ENCODE data around the gene LSM10. TPM values are rescaled to one million over a fixed set of nuclear protein-coding genes. Genes with fewer than 3 reads are reported as not detected.
A peak's percentile ranks its signal among the peaks of the same experiment; 100 is the strongest.

The LSM10 gene
- total RNA-seq, 2 experiments from 2014 or later, result 44.7 to 47.5 TPM

- Mint-ChIP-seq H3K36me3 (ENCODE audit: low read depth) (peaks cover 57% of the 10 kb centered on the region), H3K27me3 (ENCODE audit: low read depth) (no peaks in the 10 kb centered on the region), H3K9me3 (ENCODE audit: insufficient read depth) (no peaks in the 10 kb centered on the region), H3K4me3 (peak overlapping the region; percentile 15), H3K4me1 (ENCODE audit: low read depth) (peaks cover 23% of the 10 kb centered on the region), H3K27ac (peak overlapping the region; percentile 81)
- DNase-seq (peak; percentile 37), ATAC-seq (peak; percentile 73)
- ChIA-PET CTCF (interaction anchor here (0.9 to 9.6 kb wide), 7 partner anchors 8 to 163 kb away, joined by 3 to 82 read pairs (median 5); no protein-coding TSS in a partner anchor), POLR2A (interaction anchor here (1.2 to 3.6 kb wide), 3 partner anchors 16 to 36 kb away, joined by 4 to 16 read pairs (median 7); no protein-coding TSS in a partner anchor)
Measured at GRCh38 chr1:36350659-36351226, 47.0 kb downstream of the LSM10 start.

- ChIA-PET POLR2A (interaction anchor here (1.2 to 3.6 kb wide), 2 partner anchors 17 to 35 kb away, joined by 4 to 16 read pairs; no protein-coding TSS in a partner anchor), CTCF (interaction anchor here (3.3 to 9.6 kb wide), 2 partner anchors 7 to 18 kb away, joined by 18 to 82 read pairs; no protein-coding TSS in a partner anchor)
- no peak for ATAC-seq
- Mint-ChIP-seq H3K4me1 (ENCODE audit: low read depth) (peaks cover 23% of the 10 kb centered on the region), H3K27ac (peak overlapping the region; percentile 81), H3K4me3 (no peak overlapping the region), H3K27me3 (ENCODE audit: low read depth) (no peaks in the 10 kb centered on the region), H3K9me3 (ENCODE audit: insufficient read depth) (no peaks in the 10 kb centered on the region), H3K36me3 (ENCODE audit: low read depth) (peaks cover 52% of the 10 kb centered on the region)
- no peak for DNase-seq
Measured at GRCh38 chr1:36349839-36350238, 47.9 kb downstream of the LSM10 start.

DNA sequence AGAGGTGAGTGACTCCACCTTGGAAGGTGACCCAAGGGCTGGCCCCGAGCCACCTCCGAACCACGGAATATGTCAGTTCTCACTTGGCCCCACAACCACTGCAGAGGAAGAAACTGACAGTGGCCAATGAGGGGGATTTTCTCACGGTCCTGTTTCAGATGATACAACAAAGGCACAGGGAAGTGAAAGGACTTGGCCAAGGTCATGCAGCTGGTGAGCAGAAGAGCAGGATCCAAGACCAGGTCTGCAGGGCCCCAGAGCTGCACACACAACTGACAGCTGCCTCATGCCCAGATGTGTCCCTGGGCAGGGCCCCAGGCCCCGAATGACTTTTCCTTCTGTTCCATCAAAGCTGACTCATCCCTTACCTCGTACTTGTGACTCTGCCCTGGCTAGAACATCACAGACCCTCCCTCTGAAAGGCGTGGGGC is 48.5 kb downstream of the LSM10 start:
- Mint-ChIP-seq H3K4me3 (no peak overlapping the region), H3K36me3 (ENCODE audit: low read depth) (peaks cover 50% of the 10 kb centered on the region), H3K27me3 (ENCODE audit: low read depth) (no peaks in the 10 kb centered on the region), H3K27ac (no peak overlapping the region), H3K9me3 (ENCODE audit: insufficient read depth) (no peaks in the 10 kb centered on the region), H3K4me1 (ENCODE audit: low read depth) (peaks cover 23% of the 10 kb centered on the region)
- no peak for DNase-seq
- no peak for ATAC-seq
- CTCF ChIA-PET, result interaction anchor here (9.6 kb wide), 1 partner anchor 19 kb away, joined by 82 read pairs; no protein-coding TSS in a partner anchor
- POLR2A ChIA-PET, result no interaction called here

GRCh38 chr1:36346741-36347370 is 50.9 kb downstream of the LSM10 start:
- DNase-seq, result no peak
- Mint-ChIP-seq H3K4me3 (no peak overlapping the region), H3K27ac (peak overlapping the region; percentile 2), H3K4me1 (ENCODE audit: low read depth) (peaks cover 17% of the 10 kb centered on the region), H3K36me3 (ENCODE audit: low read depth) (peaks cover 38% of the 10 kb centered on the region), H3K27me3 (ENCODE audit: low read depth) (no peaks in the 10 kb centered on the region), H3K9me3 (ENCODE audit: insufficient read depth) (no peaks in the 10 kb centered on the region)
- ChIA-PET POLR2A (no interaction called here), CTCF (interaction anchor here (1.7 kb wide), 1 partner anchor 20 kb away, joined by 5 read pairs; no protein-coding TSS in a partner anchor)
- no peak for ATAC-seq

- Mint-ChIP-seq H3K36me3 (ENCODE audit: low read depth) (peaks cover 35% of the 10 kb centered on the region), H3K27ac (peak overlapping the region; percentile 37), H3K9me3 (ENCODE audit: insufficient read depth) (no peaks in the 10 kb centered on the region), H3K4me1 (ENCODE audit: low read depth) (peaks cover 4% of the 10 kb centered on the region), H3K27me3 (ENCODE audit: low read depth) (no peaks in the 10 kb centered on the region), H3K4me3 (no peak overlapping the region)
- ChIA-PET POLR2A (interaction anchor here (0.9 kb wide), 1 partner anchor 11 kb away, joined by 3 read pairs; no protein-coding TSS in a partner anchor), CTCF (interaction anchor here (1.2 kb wide), 2 partner anchors 22 to 77 kb away, joined by 3 to 7 read pairs; no protein-coding TSS in a partner anchor)
- ATAC-seq, result no peak
- no peak for DNase-seq
Measured at GRCh38 chr1:36345353-36345752, 52.4 kb downstream of the LSM10 start.

DNA sequence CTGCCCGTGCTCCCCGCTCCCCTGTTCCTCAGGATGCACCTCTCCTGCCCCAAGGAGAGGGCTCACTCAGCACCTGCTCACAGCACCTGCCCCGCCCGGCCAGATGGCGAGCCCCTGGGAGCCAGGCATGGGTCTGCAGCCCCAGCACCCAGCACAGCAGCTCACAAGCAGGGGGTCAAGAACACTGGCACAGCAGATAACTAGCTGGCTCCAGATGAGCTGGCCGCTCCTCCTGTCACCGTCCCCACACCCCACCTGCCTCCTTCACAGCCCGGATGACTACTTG is 53.4 kb downstream of the LSM10 start:
- Mint-ChIP-seq H3K36me3 (ENCODE audit: low read depth) (peaks cover 34% of the 10 kb centered on the region), H3K27ac (no peak overlapping the region), H3K9me3 (ENCODE audit: insufficient read depth) (no peaks in the 10 kb centered on the region), H3K4me3 (no peak overlapping the region), H3K27me3 (ENCODE audit: low read depth) (no peaks in the 10 kb centered on the region), H3K4me1 (ENCODE audit: low read depth) (peaks cover 3% of the 10 kb centered on the region)
- ATAC-seq, result no peak
- POLR2A ChIA-PET, result interaction anchor here (0.7 kb wide), 1 partner anchor 18 kb away, joined by 3 read pairs; no protein-coding TSS in a partner anchor
- DNase-seq, result no peak
- CTCF ChIA-PET, result interaction anchor here (1.1 to 1.2 kb wide), 2 partner anchors 23 to 24 kb away, joined by 4 to 5 read pairs; no protein-coding TSS in a partner anchor

- no peaks in the 10 kb centered on the region for H3K9me3 Mint-ChIP-seq (ENCODE audit: insufficient read depth)
- peaks cover 35% of the 10 kb centered on the region for H3K36me3 Mint-ChIP-seq (ENCODE audit: low read depth)
- H3K4me1 Mint-ChIP-seq (ENCODE audit: low read depth), result peaks cover 8% of the 10 kb centered on the region
- ATAC-seq (no peak), DNase-seq (no peak)
- H3K27me3 Mint-ChIP-seq (ENCODE audit: low read depth), result no peaks in the 10 kb centered on the region
- ChIA-PET CTCF (interaction anchor here (0.7 to 3.2 kb wide), 14 partner anchors 8 to 81 kb away, joined by 3 to 53 read pairs (median 14); no protein-coding TSS in a partner anchor), POLR2A (interaction anchor here (0.7 kb wide), 1 partner anchor 19 kb away, joined by 3 read pairs; no protein-coding TSS in a partner anchor)
- no peak overlapping the region for H3K4me3 Mint-ChIP-seq
- no peak overlapping the region for H3K27ac Mint-ChIP-seq
Measured at GRCh38 chr1:36343651-36344394, 53.9 kb downstream of the LSM10 start.

Other genes starting within 250 kb of the LSM10 start
- gene TRAPPC3, start 248.4 kb downstream of the LSM10 start, total RNA-seq, result 10 to 100 TPM; 55.6 to 56.4 TPM
- gene MAP7D1, start 241.7 kb downstream of the LSM10 start, total RNA-seq, result 100 to 1,000 TPM; 235 to 245 TPM
- gene THRAP3, start 173.5 kb downstream of the LSM10 start, total RNA-seq, result 100 to 1,000 TPM; 136 to 140 TPM
- gene SH3D21, start 91.5 kb downstream of the LSM10 start, total RNA-seq, result 10 to 100 TPM; 14.6 to 15.3 TPM
- 10 to 100 TPM; 12.3 to 13.3 TPM for gene EVA1B, start 74.3 kb downstream of the LSM10 start, total RNA-seq
- 10 to 100 TPM; 69.7 to 72.4 TPM for gene STK40, start 12.0 kb downstream of the LSM10 start, total RNA-seq
- 1 to 10 TPM in 1 of 2 experiments, under 1 TPM in 1; 0.66 to 1.9 TPM for gene OSCP1, start 52.5 kb upstream of the LSM10 start, total RNA-seq
- gene MRPS15, start 66.5 kb upstream of the LSM10 start, total RNA-seq, result 100 to 1,000 TPM; 115 TPM
- under 1 TPM in 1 of 2 experiments, not detected in 1; 0.05 TPM for gene CSF3R, start 85.0 kb upstream of the LSM10 start, total RNA-seq